HEK293 (cell line): ENCODE measurements around the gene SEMA4D.

ENCODE experiments used
- CTCF ChIP-seq: fragments of 450-650 bp; formaldehyde crosslinking; IDR thresholded peaks from 2 replicates; pipeline ENCODE4 v1.5.1; 2016; ENCODE audit warnings: missing biosample characterization, missing genetic modification characterization
- KLF16 ChIP-seq: fragments of 450-650 bp; formaldehyde crosslinking; IDR thresholded peaks from 2 replicates; pipeline ENCODE4 v1.5.1; 2017; ENCODE audit warnings: missing biosample characterization, missing genetic modification characterization
- SP2 ChIP-seq: fragments of 450-650 bp; formaldehyde crosslinking; IDR thresholded peaks from 2 replicates; pipeline ENCODE4 v1.5.1; 2016; ENCODE audit warnings: missing biosample characterization, missing genetic modification characterization
- ZEB2 ChIP-seq: fragments of 450-650 bp; formaldehyde crosslinking; IDR thresholded peaks from 2 replicates; pipeline ENCODE4 v1.5.1; 2016; ENCODE audit warnings: missing biosample characterization, missing genetic modification characterization
- ZNF10 ChIP-seq: fragments of 450-650 bp; formaldehyde crosslinking; IDR thresholded peaks from 2 replicates; pipeline ENCODE4 v1.5.1; 2017; ENCODE audit warnings: missing biosample characterization, missing genetic modification characterization
- ZNF2 ChIP-seq: fragments of 450-650 bp; formaldehyde crosslinking; IDR thresholded peaks from 2 replicates; pipeline ENCODE4 v1.5.1; 2016; ENCODE audit warnings: missing biosample characterization, missing genetic modification characterization
- ZNF202 ChIP-seq: fragments of 450-650 bp; formaldehyde crosslinking; IDR thresholded peaks from 2 replicates; pipeline ENCODE4 v1.5.1; 2016; ENCODE audit warnings: missing biosample characterization, missing genetic modification characterization, borderline replicate concordance
- ZNF580 ChIP-seq: fragments of 450-650 bp; formaldehyde crosslinking; IDR thresholded peaks from 2 replicates; pipeline ENCODE4 v1.5.1; 2016; ENCODE audit warnings: missing biosample characterization, missing genetic modification characterization

- no peak for TF ChIP-seq KLF16
- no peak for TF ChIP-seq ZNF580 (tag by site-specific recombination)
- TF ChIP-seq ZEB2 (tag by site-specific recombination): no peak
- TF ChIP-seq CTCF (tag by site-specific recombination): no peak
- no peak for TF ChIP-seq SP2 (tag by site-specific recombination)
- no peak for TF ChIP-seq ZNF10 (tag by site-specific recombination)
- no peak for TF ChIP-seq ZNF202 (tag by site-specific recombination)
- no peak for TF ChIP-seq ZNF2 (tag by site-specific recombination)
Measured at GRCh38 chr9:89462199-89462598, 35.7 kb downstream of the SEMA4D start.
